AG09309 (cell line): ENCODE results near the gene CDC14B.

Experiments
- DNase-seq: peaks from one replicate; pipeline ENCODE4 v3.0.0-alpha.2; 2010; ENCODE audit warnings: low read depth
- H3K4me3 ChIP-seq: 2 replicates; pipeline ENCODE4 v1.5.1; 2011; ENCODE audit warnings: mild to moderate bottlenecking, low read depth, low read length, moderate library complexity; ENCODE audit not compliant: control insufficient read depth
- TF ChIP-seq, protein P1 (sequence below): IDR thresholded peaks from 2 replicates; pipeline ENCODE4 v1.5.1; 2011; ENCODE audit warnings: mild to moderate bottlenecking, low read depth, low read length, inconsistent platforms; ENCODE audit not compliant: insufficient read depth, control insufficient read depth; ENCODE audit errors: missing control alignments

CDC14B gene

DNA sequence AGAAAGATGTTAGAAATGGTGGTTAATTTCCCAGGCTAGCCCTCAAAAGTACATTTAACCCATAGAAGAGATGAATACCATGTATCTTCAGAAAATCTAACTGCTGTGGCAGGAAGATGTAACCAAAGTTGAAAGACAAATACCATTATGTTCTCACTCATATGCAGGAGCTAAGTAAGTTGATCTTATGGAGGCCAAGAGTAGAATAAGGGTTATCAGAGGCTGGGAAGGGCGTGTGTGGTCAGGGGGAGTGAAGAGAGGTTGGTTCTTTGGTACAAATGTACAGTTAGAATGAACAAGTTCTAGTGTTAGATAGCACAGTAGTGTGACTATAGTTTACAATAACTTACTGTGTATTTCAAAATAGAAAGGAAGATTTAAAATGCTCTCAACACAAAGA lies 61.7 kb downstream of the CDC14B start:
- no peak for DNase-seq
- TF ChIP-seq, protein P1, sequence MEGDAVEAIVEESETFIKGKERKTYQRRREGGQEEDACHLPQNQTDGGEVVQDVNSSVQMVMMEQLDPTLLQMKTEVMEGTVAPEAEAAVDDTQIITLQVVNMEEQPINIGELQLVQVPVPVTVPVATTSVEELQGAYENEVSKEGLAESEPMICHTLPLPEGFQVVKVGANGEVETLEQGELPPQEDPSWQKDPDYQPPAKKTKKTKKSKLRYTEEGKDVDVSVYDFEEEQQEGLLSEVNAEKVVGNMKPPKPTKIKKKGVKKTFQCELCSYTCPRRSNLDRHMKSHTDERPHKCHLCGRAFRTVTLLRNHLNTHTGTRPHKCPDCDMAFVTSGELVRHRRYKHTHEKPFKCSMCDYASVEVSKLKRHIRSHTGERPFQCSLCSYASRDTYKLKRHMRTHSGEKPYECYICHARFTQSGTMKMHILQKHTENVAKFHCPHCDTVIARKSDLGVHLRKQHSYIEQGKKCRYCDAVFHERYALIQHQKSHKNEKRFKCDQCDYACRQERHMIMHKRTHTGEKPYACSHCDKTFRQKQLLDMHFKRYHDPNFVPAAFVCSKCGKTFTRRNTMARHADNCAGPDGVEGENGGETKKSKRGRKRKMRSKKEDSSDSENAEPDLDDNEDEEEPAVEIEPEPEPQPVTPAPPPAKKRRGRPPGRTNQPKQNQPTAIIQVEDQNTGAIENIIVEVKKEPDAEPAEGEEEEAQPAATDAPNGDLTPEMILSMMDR = no peak
- H3K4me3 ChIP-seq = no peak overlapping the region

- TF ChIP-seq, protein P1 = no peak
- no peak overlapping the region for H3K4me3 ChIP-seq
- DNase-seq = no peak
Observed at GRCh38 chr9:96556701-96557461, 62.8 kb downstream of the CDC14B start.

- no peak overlapping the region for H3K4me3 ChIP-seq
- TF ChIP-seq, protein P1 = no peak
- no peak for DNase-seq
Observed at GRCh38 chr9:96555567-96556386, 63.9 kb downstream of the CDC14B start.

DNA sequence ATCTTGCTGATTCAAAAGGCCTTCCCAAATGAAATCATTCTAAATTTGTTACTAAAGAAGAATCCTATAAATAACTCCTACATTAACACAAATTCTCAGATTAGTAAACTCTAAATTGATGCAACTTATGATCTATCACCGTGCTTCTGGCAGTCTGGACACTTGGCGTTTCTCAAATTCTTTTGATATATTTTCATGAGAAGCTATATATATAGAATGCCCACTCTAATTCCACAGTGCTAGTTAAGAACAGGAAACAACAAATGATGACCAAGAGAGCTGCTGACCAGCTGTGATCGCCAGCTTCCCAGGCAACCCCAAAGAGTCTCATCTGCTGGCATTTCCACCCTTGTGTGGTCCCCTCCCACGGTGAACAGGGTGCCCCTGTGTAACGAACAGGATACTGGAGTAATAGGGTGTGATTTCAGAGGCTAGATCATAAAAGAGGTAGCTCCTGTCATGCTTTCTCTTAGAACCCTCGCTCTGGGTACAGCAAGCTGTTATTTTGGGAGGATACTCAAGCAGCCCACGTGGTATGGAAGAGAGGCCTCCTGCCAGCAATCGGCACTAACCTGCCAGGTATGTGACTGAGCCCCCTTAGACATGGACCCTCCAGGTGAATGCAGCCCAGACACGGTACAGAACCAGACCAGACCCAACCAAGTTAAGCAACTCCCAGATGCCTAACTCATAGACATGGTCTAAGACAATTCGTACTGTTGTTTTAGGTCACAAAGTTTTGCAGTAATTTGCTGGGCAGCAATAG lies 64.7 kb downstream of the CDC14B start:
- no peak for DNase-seq
- no peak overlapping the region for H3K4me3 ChIP-seq

GRCh38 chr9:96554326-96554725 lies 65.3 kb downstream of the CDC14B start:
- no peak for DNase-seq
- no peak overlapping the region for H3K4me3 ChIP-seq
- TF ChIP-seq, protein P1 = no peak

More for the DNA sequence above, 64.7 kb downstream of the CDC14B start:
- TF ChIP-seq, protein P1 = no peak

GRCh38 chr9:96553070-96553469 lies 66.6 kb downstream of the CDC14B start:
- TF ChIP-seq, protein P1 = no peak
- H3K4me3 ChIP-seq = no peak overlapping the region
- peak; percentile 75 for DNase-seq
